GM12878 (cell line): Measurements from ENCODE around the gene STK32B. TPM values are rescaled to one million over a fixed set of nuclear protein-coding genes. Genes with fewer than 3 reads are reported as not detected.

Source experiments
- ATAC-seq: fragments of 200-7000 bp; cut with Tn5 transposase; 3 replicates; pipeline ENCODE4 v1.9.1; 2020; ENCODE audit warnings: mild to moderate bottlenecking, moderate library complexity
- BruUV-seq: library from RNA; stranded (reverse); fragments of 400-500 nt; replicated peaks from 2 replicates; lab custom pipeline; 2021; lab: Mats Ljungman, UMichigan
- CTCF ChIA-PET: fragments of 300-600 bp; sonication (Branson Sonifier 250); formaldehyde crosslinking; extraction: SDS; loops from one replicate; lab custom pipeline; 2021; ENCODE audit warnings: inconsistent platforms; lab: Yijun Ruan, JAX
- POLR2A ChIA-PET: fragments of 350-600 bp; formaldehyde crosslinking; extraction: SDS; loops from one replicate; lab custom pipeline; 2021; ENCODE audit warnings: inconsistent platforms; lab: Charles Lee
- RAD21 ChIA-PET: fragments of 300-600 bp; sonication (Branson Sonifier 250); formaldehyde crosslinking; loops from one replicate; lab custom pipeline; 2023; ENCODE audit warnings: antibody characterized with exemption; ENCODE audit not compliant: unreplicated experiment; lab: Charles Lee
- SMC1A ChIA-PET: fragments of 300-600 bp; sonication (Branson Sonifier 250); formaldehyde crosslinking; loops from one replicate; lab custom pipeline; 2023; ENCODE audit not compliant: unreplicated experiment, uncharacterized antibody; lab: Charles Lee
- DNase-seq: peaks from one replicate; pipeline ENCODE4 v3.0.0-alpha.2; 2011; ENCODE audit warnings: low read depth, low spot score
- FAIRE-seq: peaks from 3 replicates; lab custom pipeline; 2011; peaks lifted over from hg19 to GRCh38; lab: Jason Lieb, UNC
- H2AFZ ChIP-seq: 2 replicates; pipeline ENCODE4 v1.6.0; 2011; ENCODE audit warnings: low read depth, low read length, control low read depth; ENCODE audit not compliant: control insufficient read depth
- H3K27ac ChIP-seq: 2 replicates; pipeline ENCODE4 v1.5.1; 2011; ENCODE audit warnings: control low read depth; ENCODE audit not compliant: control insufficient read depth, insufficient read depth
- H3K27me3 ChIP-seq, 2 experiments: replicated peaks in 1 of 2; 2 replicates each; pipeline versions ENCODE4 v1.6.0 to v1.6.1; 2011; ENCODE audit warnings: low read length in 1 of 2; ENCODE audit not compliant: control insufficient read depth in 2 of 2, insufficient read depth in 2 of 2
- H3K36me3 ChIP-seq, 2 experiments: 2 replicates each; pipeline ENCODE4 v1.5.1; 2011; ENCODE audit warnings: low read length in 1 of 2; ENCODE audit not compliant: control insufficient read depth in 2 of 2, insufficient read depth in 2 of 2
- H3K4me1 ChIP-seq: 2 replicates; pipeline ENCODE4 v1.6.1; 2011; ENCODE audit warnings: mild to moderate bottlenecking, low read length, moderate library complexity, mixed read lengths; ENCODE audit not compliant: control insufficient read depth, insufficient read depth
- H3K4me2 ChIP-seq: 2 replicates; pipeline ENCODE4 v1.6.0; 2011; ENCODE audit warnings: control low read depth; ENCODE audit not compliant: control insufficient read depth, insufficient read depth
- H3K4me3 ChIP-seq: fragments of 200-600 bp; sonication (generic); 2 replicates; pipeline ENCODE4 v1.5.1; 2016
- H3K79me2 ChIP-seq: 2 replicates; pipeline ENCODE4 v1.6.0; 2011; ENCODE audit warnings: low read length; ENCODE audit not compliant: control insufficient read depth, insufficient read depth
- H3K9ac ChIP-seq: 2 replicates; pipeline ENCODE4 v1.8.0; 2011; ENCODE audit warnings: low read length, control low read depth, mixed read lengths; ENCODE audit not compliant: control insufficient read depth, insufficient read depth
- H3K9me3 ChIP-seq: replicated peaks from 3 replicates; pipeline ENCODE4 v1.5.1; 2011; ENCODE audit warnings: mild to moderate bottlenecking, low read length; ENCODE audit not compliant: control insufficient read depth, insufficient read depth
- H4K20me1 ChIP-seq: 2 replicates; pipeline ENCODE4 v1.6.0; 2011; ENCODE audit not compliant: control insufficient read depth, insufficient read depth
- BHLHE40 ChIP-seq, 2 experiments: fragments of 450-650 bp in 1 of 2; IDR thresholded peaks; 2 replicates each; pipeline ENCODE4 v1.6.1; 2011 to 2017; ENCODE audit warnings: low read depth in 2 of 2, borderline replicate concordance in 1 of 2, improper control_type of control experiment in 1 of 2, low read length in 1 of 2, mild to moderate bottlenecking in 1 of 2
- CHD4 ChIP-seq: fragments of 200-600 bp; sonication (generic); IDR thresholded peaks from 2 replicates; pipeline ENCODE4 v1.6.1; 2016; ENCODE audit warnings: mild to moderate bottlenecking
- FOXK2 ChIP-seq: fragments of 450-650 bp; IDR thresholded peaks from 2 replicates; pipeline ENCODE4 v1.6.1; 2017; ENCODE audit warnings: mild to moderate bottlenecking, moderate library complexity
- JUNB ChIP-seq: IDR thresholded peaks from 2 replicates; pipeline ENCODE4 v1.6.1; 2016; ENCODE audit warnings: antibody characterized with exemption, mild to moderate bottlenecking
- MTA3 ChIP-seq: IDR thresholded peaks from 2 replicates; pipeline ENCODE4 v1.6.1; 2012; ENCODE audit warnings: low read length, inconsistent platforms, borderline replicate concordance
- NR2F1 ChIP-seq: fragments of 450-650 bp; conservative IDR thresholded peaks from 2 replicates; pipeline ENCODE4 v1.6.1; 2017; ENCODE audit warnings: mild to moderate bottlenecking
- RUNX3 ChIP-seq: IDR thresholded peaks from 2 replicates; pipeline ENCODE4 v1.6.1; 2012; ENCODE audit warnings: low read length, inconsistent platforms
- SMC3 ChIP-seq: IDR thresholded peaks from 2 replicates; pipeline ENCODE4 v1.6.1; 2011; ENCODE audit warnings: low read length, improper control_type of control experiment, borderline replicate concordance
- STAT3 ChIP-seq: IDR thresholded peaks from 2 replicates; pipeline ENCODE4 v1.6.1; 2011; ENCODE audit warnings: low read depth, low read length, improper control_type of control experiment
- TBL1XR1 ChIP-seq: IDR thresholded peaks from 2 replicates; pipeline ENCODE4 v1.6.1; 2012; ENCODE audit warnings: low read depth, low read length, improper control_type of control experiment
- ZSCAN29 ChIP-seq: fragments of 450-650 bp; IDR thresholded peaks from 2 replicates; pipeline ENCODE4 v1.6.1; 2017; ENCODE audit warnings: mild to moderate bottlenecking, moderate library complexity
- WGBS: methylation state at CpG from one replicate; pipeline ENCODE4 v1.1.6; 2016; ENCODE audit warnings: low lambda C conversion rate; ENCODE audit not compliant: insufficient replicate concordance, insufficient coverage; ENCODE audit errors: missing lambda C conversion rate; 5-methylcytosine and 5-hydroxymethylcytosine counted together
- in situ Hi-C: fragments of 300-500 bp; cut with MboI; formaldehyde crosslinking; loops from 9 replicates; pipeline ENCODE4 v1.14.3; 2018; ENCODE audit warnings: mixed read lengths
- intact Hi-C: fragments of 100-400 bp; cut with micrococcal nuclease; formaldehyde crosslinking; loops from one replicate; pipeline ENCODE4 v1.14.2; 2022; ENCODE audit not compliant: unreplicated experiment
- polyA plus RNA-seq, 11 experiments: library from polyadenylated mRNA; depleted of rRNA in 4 of 11; unstranded in 6 of 11; stranded (reverse) in 5 of 11; fragments of >200 nt; fragmentation: Nextera tagmentation in 4 of 11; fragmentation: Illumina TruSeq in 1 of 11; extraction: Ambion mirVana in 4 of 11; extraction: Trizol in 1 of 11; gene quantifications; 1 replicate in 1 of 11; 2 replicates in 10 of 11; pipeline versions ENCODE4 v1.2.1 to v1.2.3, GENCODE V29; 2011 to 2016; ENCODE audit warnings: inconsistent platforms in 2 of 11, missing spikeins in 2 of 11, low read depth in 1 of 11
- total RNA-seq, 4 experiments: library from RNA; depleted of rRNA in 3 of 4; stranded (reverse); fragments of >200 nt in 3 of 4; fragmentation: Illumina TruSeq in 1 of 4; extraction: Trizol in 1 of 4; gene quantifications; 2 replicates each; pipeline versions ENCODE4 v1.2.1 to v1.2.3, GENCODE V29; 2013 to 2021
- TF ChIP-seq, protein P1 (sequence below): IDR thresholded peaks from 2 replicates; pipeline ENCODE4 v1.6.1; 2011; ENCODE audit warnings: low read depth, mild to moderate bottlenecking, low read length, moderate library complexity, borderline replicate concordance; ENCODE audit errors: extremely low read depth
- TF ChIP-seq, protein P2 (sequence below): IDR thresholded peaks from 2 replicates; pipeline ENCODE4 v1.6.1; 2012; ENCODE audit warnings: mild to moderate bottlenecking, low read depth, low read length
- TF ChIP-seq, protein P3 (sequence below): fragments of 450-650 bp; IDR thresholded peaks from 2 replicates; pipeline ENCODE4 v1.6.1; 2014; ENCODE audit warnings: mild to moderate bottlenecking
- TF ChIP-seq, protein P4 (sequence below): fragments of 450-650 bp; formaldehyde crosslinking; IDR thresholded peaks from 2 replicates; pipeline ENCODE4 v1.4.0; 2022; ENCODE audit warnings: mild to moderate bottlenecking, moderate library complexity

Gene STK32B
- total and polyA plus RNA-seq, 10 of the 15 experiments (the other 5 are each of a cell fraction or from before 2014, with no cell fraction given) = 0.04 to 0.12 (median 0.08) TPM; not detected in 7

DNA sequence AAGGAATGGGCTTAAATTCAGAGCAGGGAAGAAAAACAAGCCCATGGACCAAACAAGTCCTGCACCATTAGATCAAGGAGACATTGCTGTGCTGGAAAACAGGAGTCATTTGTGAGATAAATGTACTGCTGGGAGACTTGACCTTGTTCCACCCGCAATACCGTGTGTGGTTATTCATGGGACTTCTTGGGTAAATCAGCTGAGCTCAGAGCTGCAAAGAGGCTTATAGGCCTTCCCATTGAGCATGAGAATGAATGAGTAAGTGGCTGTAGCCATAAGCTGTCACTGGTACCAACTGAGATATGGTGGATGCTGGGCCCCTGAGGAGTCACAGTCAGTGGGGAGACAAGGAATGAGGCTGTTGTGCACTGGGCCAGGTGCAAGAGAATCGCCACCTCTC lies 29.7 kb upstream of the STK32B start (continued):
- TF ChIP-seq FOXK2 (no peak), SMC3 (no peak)

DNA sequence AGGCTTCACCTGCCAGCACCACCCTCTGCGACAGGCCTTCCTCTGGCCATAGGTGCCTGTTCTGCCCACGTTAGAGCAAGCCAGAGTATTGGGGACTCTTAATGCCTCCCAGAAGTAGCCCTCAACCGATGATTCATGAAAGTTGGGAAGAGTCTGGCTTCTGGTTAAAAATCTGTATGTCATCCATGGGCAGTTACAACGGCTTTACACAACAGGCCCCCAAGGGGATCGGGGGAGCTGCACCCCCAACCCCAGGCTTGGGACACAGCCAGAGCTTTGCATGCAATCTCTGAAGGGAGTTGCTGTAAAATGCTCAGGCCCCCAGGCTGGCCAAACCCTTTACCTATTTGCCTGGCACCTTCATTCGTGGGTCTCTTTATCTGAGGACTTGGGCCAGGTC lies 26.6 kb upstream of the STK32B start:
- DNase-seq = no peak
- BruUV-seq = no TSS peak
- WGBS = 1% methylated on average over 6 of the region's 6 CpGs
- H3K4me3 ChIP-seq = no peak overlapping the region
- H3K4me2 ChIP-seq = no peak overlapping the region
- no peaks in the 10 kb centered on the region for H4K20me1 ChIP-seq
- H3K27me3 ChIP-seq = peaks cover 0 to 2% of the 10 kb centered on the region in 2 experiments; a peak in 1 of 4 replicates
- FAIRE-seq = no peak
- H3K36me3 ChIP-seq = no peaks in the 10 kb centered on the region
- H3K4me1 ChIP-seq = no peaks in the 10 kb centered on the region
- no peaks in the 10 kb centered on the region for H3K79me2 ChIP-seq
- intact Hi-C loops = no loop called here
- ATAC-seq = no peak
- ChIA-PET SMC1A (no interaction called here), POLR2A (no interaction called here), CTCF (interaction anchor here (0.6 kb wide), 1 partner anchor 81 kb away, joined by 4 read pairs; no protein-coding TSS in a partner anchor), RAD21 (no interaction called here)
- H2AFZ ChIP-seq = no peak overlapping the region
- H3K9ac ChIP-seq = no peak overlapping the region
- H3K27ac ChIP-seq = no peak overlapping the region
- TF ChIP-seq MTA3 (no peak), CHD4 (no peak), TBL1XR1 (no peak), RUNX3 (no peak), NR2F1 (no peak), STAT3 (no peak), JUNB (no peak), BHLHE40 (IDR thresholded peaks at IDR 0.05; ENCODE audit: borderline replicate concordance in 1 of 2, low read depth in 2 of 2, low read length in 1 of 2) (no peak), ZSCAN29 (no peak)
- TF ChIP-seq, protein P1, sequence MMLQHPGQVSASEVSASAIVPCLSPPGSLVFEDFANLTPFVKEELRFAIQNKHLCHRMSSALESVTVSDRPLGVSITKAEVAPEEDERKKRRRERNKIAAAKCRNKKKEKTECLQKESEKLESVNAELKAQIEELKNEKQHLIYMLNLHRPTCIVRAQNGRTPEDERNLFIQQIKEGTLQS = no peak
- TF ChIP-seq, protein P2, sequence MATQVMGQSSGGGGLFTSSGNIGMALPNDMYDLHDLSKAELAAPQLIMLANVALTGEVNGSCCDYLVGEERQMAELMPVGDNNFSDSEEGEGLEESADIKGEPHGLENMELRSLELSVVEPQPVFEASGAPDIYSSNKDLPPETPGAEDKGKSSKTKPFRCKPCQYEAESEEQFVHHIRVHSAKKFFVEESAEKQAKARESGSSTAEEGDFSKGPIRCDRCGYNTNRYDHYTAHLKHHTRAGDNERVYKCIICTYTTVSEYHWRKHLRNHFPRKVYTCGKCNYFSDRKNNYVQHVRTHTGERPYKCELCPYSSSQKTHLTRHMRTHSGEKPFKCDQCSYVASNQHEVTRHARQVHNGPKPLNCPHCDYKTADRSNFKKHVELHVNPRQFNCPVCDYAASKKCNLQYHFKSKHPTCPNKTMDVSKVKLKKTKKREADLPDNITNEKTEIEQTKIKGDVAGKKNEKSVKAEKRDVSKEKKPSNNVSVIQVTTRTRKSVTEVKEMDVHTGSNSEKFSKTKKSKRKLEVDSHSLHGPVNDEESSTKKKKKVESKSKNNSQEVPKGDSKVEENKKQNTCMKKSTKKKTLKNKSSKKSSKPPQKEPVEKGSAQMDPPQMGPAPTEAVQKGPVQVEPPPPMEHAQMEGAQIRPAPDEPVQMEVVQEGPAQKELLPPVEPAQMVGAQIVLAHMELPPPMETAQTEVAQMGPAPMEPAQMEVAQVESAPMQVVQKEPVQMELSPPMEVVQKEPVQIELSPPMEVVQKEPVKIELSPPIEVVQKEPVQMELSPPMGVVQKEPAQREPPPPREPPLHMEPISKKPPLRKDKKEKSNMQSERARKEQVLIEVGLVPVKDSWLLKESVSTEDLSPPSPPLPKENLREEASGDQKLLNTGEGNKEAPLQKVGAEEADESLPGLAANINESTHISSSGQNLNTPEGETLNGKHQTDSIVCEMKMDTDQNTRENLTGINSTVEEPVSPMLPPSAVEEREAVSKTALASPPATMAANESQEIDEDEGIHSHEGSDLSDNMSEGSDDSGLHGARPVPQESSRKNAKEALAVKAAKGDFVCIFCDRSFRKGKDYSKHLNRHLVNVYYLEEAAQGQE = no peak
- TF ChIP-seq, protein P3, sequence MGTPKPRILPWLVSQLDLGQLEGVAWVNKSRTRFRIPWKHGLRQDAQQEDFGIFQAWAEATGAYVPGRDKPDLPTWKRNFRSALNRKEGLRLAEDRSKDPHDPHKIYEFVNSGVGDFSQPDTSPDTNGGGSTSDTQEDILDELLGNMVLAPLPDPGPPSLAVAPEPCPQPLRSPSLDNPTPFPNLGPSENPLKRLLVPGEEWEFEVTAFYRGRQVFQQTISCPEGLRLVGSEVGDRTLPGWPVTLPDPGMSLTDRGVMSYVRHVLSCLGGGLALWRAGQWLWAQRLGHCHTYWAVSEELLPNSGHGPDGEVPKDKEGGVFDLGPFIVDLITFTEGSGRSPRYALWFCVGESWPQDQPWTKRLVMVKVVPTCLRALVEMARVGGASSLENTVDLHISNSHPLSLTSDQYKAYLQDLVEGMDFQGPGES = no peak
- TF ChIP-seq, protein P4, sequence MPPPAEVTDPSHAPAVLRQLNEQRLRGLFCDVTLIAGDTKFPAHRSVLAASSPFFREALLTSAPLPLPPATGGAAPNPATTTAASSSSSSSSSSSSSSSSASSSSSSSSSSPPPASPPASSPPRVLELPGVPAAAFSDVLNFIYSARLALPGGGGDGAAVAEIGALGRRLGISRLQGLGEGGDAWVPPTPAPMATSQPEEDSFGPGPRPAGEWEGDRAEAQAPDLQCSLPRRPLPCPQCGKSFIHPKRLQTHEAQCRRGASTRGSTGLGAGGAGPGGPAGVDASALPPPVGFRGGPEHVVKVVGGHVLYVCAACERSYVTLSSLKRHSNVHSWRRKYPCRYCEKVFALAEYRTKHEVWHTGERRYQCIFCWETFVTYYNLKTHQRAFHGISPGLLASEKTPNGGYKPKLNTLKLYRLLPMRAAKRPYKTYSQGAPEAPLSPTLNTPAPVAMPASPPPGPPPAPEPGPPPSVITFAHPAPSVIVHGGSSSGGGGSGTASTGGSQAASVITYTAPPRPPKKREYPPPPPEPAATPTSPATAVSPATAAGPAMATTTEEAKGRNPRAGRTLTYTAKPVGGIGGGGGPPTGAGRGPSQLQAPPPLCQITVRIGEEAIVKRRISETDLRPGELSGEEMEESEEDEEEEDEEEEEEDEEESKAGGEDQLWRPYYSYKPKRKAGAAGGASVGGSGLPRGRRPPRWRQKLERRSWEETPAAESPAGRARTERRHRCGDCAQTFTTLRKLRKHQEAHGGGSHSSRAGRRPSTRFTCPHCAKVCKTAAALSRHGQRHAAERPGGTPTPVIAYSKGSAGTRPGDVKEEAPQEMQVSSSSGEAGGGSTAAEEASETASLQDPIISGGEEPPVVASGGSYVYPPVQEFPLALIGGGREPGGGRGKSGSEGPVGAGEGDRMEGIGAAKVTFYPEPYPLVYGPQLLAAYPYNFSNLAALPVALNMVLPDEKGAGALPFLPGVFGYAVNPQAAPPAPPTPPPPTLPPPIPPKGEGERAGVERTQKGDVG (CRISPR knock-in tag) = no peak
- TF ChIP-seq, all 136 proteins: peak for 0
- in situ Hi-C loops = no loop called here
- H3K9me3 ChIP-seq = no peaks in the 10 kb centered on the region
